WTC11 (cell line): ENCODE results near the gene SUMO1. TPM values are rescaled to one million over a fixed set of nuclear protein-coding genes. Genes with fewer than 3 reads are reported as not detected.

Experiments used
- ATAC-seq: fragments of 200-7000 bp; cut with Tn5 transposase; 2 replicates; pipeline ENCODE4 v1.10.0; 2021; ENCODE audit warnings: mild to moderate bottlenecking, moderate library complexity
- CTCF ChIA-PET: fragments of 300-600 bp; sonication (Branson Sonifier 250); formaldehyde crosslinking; loops from one replicate; lab custom pipeline; 2021; ENCODE audit warnings: antibody characterized with exemption; lab: Charles Lee
- POLR2A ChIA-PET: fragments of 350-600 bp; sonication (Branson Sonifier 250); formaldehyde crosslinking; loops from one replicate; lab custom pipeline; 2021; ENCODE audit warnings: antibody characterized with exemption; lab: Charles Lee
- DNase-seq: peaks from one replicate; pipeline ENCODE4 v3.0.0; 2021; ENCODE audit warnings: low spot score
- H3K27ac Mint-ChIP-seq: 2 replicates; pipeline ENCODE4 v1.8.0; 2021; ENCODE audit warnings: mixed read lengths
- H3K27me3 Mint-ChIP-seq: 2 replicates; pipeline ENCODE4 v1.8.0; 2021; ENCODE audit warnings: low read depth, mild to moderate bottlenecking, moderate library complexity, mixed read lengths
- H3K36me3 Mint-ChIP-seq: 2 replicates; pipeline ENCODE4 v1.8.0; 2021; ENCODE audit warnings: mixed read lengths
- H3K4me1 Mint-ChIP-seq: 2 replicates; pipeline ENCODE4 v1.8.0; 2022; ENCODE audit warnings: mixed read lengths
- H3K4me3 Mint-ChIP-seq: 2 replicates; pipeline ENCODE4 v1.8.0; 2021; ENCODE audit warnings: mild to moderate bottlenecking, moderate library complexity, mixed read lengths
- H3K9me3 Mint-ChIP-seq: 2 replicates; pipeline ENCODE4 v1.8.0; 2021; ENCODE audit warnings: mixed read lengths
- ATF1 ChIP-seq: sonication (generic); formaldehyde crosslinking; IDR thresholded peaks from 2 replicates; pipeline ENCODE4 v1.8.1; 2023; ENCODE audit warnings: mild to moderate bottlenecking, moderate library complexity, missing genetic modification reagents
- ATF6 ChIP-seq: sonication (generic); formaldehyde crosslinking; IDR thresholded peaks from 2 replicates; pipeline ENCODE4 v1.8.1; 2023; ENCODE audit warnings: mild to moderate bottlenecking, missing genetic modification reagents
- EMX1 ChIP-seq: fragments of 250-450 bp; sonication (Bioruptor Pico); IDR thresholded peaks from 2 replicates; pipeline ENCODE4 v1.8.0; 2021; ENCODE audit warnings: mild to moderate bottlenecking
- ETV6 ChIP-seq: sonication (generic); formaldehyde crosslinking; IDR thresholded peaks from 2 replicates; pipeline ENCODE4 v1.8.1; 2022; ENCODE audit warnings: mild to moderate bottlenecking, missing genetic modification reagents
- FOXK1 ChIP-seq: sonication (generic); formaldehyde crosslinking; IDR thresholded peaks from 2 replicates; pipeline ENCODE4 v1.8.0; 2022; ENCODE audit warnings: mild to moderate bottlenecking, moderate library complexity, missing genetic modification reagents
- FOXP4 ChIP-seq: sonication (generic); formaldehyde crosslinking; IDR thresholded peaks from 2 replicates; pipeline ENCODE4 v1.8.0; 2022; ENCODE audit warnings: mild to moderate bottlenecking, missing genetic modification reagents
- JAZF1 ChIP-seq: fragments of 250-450 bp; sonication (Bioruptor Pico); IDR thresholded peaks from 2 replicates; pipeline ENCODE4 v1.9.0; 2021; ENCODE audit warnings: moderate library complexity, mild to moderate bottlenecking, inconsistent platforms
- MAX ChIP-seq: sonication (generic); formaldehyde crosslinking; IDR thresholded peaks from 2 replicates; pipeline ENCODE4 v1.8.0; 2022; ENCODE audit warnings: mild to moderate bottlenecking, missing genetic modification reagents
- MYBL2 ChIP-seq: sonication (generic); formaldehyde crosslinking; IDR thresholded peaks from 2 replicates; pipeline ENCODE4 v1.8.1; 2023; ENCODE audit warnings: mild to moderate bottlenecking, moderate library complexity, missing genetic modification reagents
- PRDM15 ChIP-seq: sonication (generic); formaldehyde crosslinking; IDR thresholded peaks from 2 replicates; pipeline ENCODE4 v1.8.0; 2022; ENCODE audit warnings: missing genetic modification reagents
- RELA ChIP-seq: sonication (generic); formaldehyde crosslinking; IDR thresholded peaks from 2 replicates; pipeline ENCODE4 v1.8.1; 2022; ENCODE audit warnings: missing genetic modification reagents, mild to moderate bottlenecking, borderline replicate concordance
- SP1 ChIP-seq: sonication (generic); formaldehyde crosslinking; conservative IDR thresholded peaks from 2 replicates; pipeline ENCODE4 v1.8.1; 2022; ENCODE audit warnings: missing genetic modification reagents
- ZBTB43 ChIP-seq: sonication (generic); formaldehyde crosslinking; IDR thresholded peaks from 2 replicates; pipeline ENCODE4 v1.8.1; 2023; ENCODE audit warnings: mild to moderate bottlenecking, missing genetic modification reagents
- ZNF138 ChIP-seq: sonication (generic); formaldehyde crosslinking; conservative IDR thresholded peaks from 2 replicates; pipeline ENCODE4 v1.8.1; 2022; ENCODE audit warnings: mild to moderate bottlenecking, moderate library complexity, missing genetic modification reagents
- ZNF219 ChIP-seq: sonication (generic); formaldehyde crosslinking; IDR thresholded peaks from 2 replicates; pipeline ENCODE4 v1.8.0; 2023; ENCODE audit warnings: missing genetic modification reagents, mild to moderate bottlenecking, borderline replicate concordance
- ZNF232 ChIP-seq: sonication (generic); formaldehyde crosslinking; IDR thresholded peaks from 2 replicates; pipeline ENCODE4 v1.8.0; 2022; ENCODE audit warnings: mild to moderate bottlenecking, missing genetic modification reagents
- total RNA-seq: library from RNA; stranded (reverse); gene quantifications from 3 replicates; pipeline ENCODE4 v1.2.3, GENCODE V29; 2021
- TF ChIP-seq, protein P1 (sequence below): sonication (generic); formaldehyde crosslinking; IDR thresholded peaks from 2 replicates; pipeline ENCODE4 v1.8.1; 2022; ENCODE audit warnings: missing genetic modification reagents, borderline replicate concordance
- TF ChIP-seq, protein P2 (sequence below): sonication (generic); formaldehyde crosslinking; IDR thresholded peaks from 2 replicates; pipeline ENCODE4 v1.8.1; 2023; ENCODE audit warnings: mild to moderate bottlenecking, missing genetic modification reagents, moderate library complexity
- TF ChIP-seq, protein P3 (sequence below): sonication (generic); formaldehyde crosslinking; IDR thresholded peaks from 2 replicates; pipeline ENCODE4 v1.8.1; 2023; ENCODE audit warnings: mild to moderate bottlenecking, missing genetic modification reagents, moderate library complexity

The SUMO1 gene
- total RNA-seq, 1 experiment from 2014 or later = 172 TPM

GRCh38 chr2:202251494-202251893, 13.1 kb upstream of the SUMO1 start (continued):
- TF ChIP-seq RELA (CRISPR knock-in tag) = no peak
- TF ChIP-seq JAZF1 = no peak
- TF ChIP-seq ZNF232 (CRISPR knock-in tag) = no peak
- TF ChIP-seq MYBL2 = no peak
- no peak for TF ChIP-seq ATF6 (CRISPR knock-in tag)
- TF ChIP-seq EMX1 (CRISPR knock-in tag) = no peak
- TF ChIP-seq, protein P1, sequence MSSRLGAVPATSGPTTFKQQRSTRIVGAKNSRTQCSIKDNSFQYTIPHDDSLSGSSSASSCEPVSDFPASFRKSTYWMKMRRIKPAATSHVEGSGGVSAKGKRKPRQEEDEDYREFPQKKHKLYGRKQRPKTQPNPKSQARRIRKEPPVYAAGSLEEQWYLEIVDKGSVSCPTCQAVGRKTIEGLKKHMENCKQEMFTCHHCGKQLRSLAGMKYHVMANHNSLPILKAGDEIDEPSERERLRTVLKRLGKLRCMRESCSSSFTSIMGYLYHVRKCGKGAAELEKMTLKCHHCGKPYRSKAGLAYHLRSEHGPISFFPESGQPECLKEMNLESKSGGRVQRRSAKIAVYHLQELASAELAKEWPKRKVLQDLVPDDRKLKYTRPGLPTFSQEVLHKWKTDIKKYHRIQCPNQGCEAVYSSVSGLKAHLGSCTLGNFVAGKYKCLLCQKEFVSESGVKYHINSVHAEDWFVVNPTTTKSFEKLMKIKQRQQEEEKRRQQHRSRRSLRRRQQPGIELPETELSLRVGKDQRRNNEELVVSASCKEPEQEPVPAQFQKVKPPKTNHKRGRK (CRISPR knock-in tag) = no peak

DNA sequence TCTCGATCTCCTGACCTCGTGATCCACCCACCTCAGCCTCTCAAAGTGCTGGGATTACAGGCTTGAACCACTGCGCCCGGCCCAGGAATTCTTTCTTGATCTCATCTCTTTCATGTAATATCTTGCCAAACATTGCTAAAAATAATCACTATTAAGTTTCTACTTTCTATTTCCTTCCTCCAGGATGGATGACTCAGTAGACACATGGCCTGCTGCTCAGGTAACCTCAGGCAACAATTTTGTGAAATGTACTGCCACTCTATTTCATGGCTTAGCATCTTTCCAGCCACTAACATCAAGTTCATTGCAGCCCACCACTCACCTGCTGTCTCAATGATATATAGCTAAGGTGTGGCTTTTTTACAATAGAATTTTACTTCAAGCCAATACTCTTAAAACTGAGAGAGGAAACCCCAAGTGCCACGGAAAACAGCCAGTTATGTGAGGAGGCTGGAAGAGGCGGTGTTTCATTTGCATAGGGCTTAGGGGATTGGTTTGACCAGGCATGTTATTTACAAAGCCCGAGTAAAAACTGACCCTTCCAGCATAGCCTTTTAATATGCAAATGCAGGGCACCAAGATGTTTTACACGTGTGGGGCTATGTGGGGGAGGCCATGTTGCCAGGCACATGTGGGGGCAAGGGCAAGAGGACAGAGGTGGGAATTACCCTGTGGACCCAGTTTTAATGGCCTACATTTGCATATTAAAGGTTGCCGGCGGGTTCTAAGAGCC, 11.3 kb upstream of the SUMO1 start:
- Mint-ChIP-seq H3K27ac (peak overlapping the region; percentile 99), H3K27me3 (peaks cover 2% of the 10 kb centered on the region; the same call in 1 of the 2 replicates), H3K4me3 (peak overlapping the region; percentile 57), H3K36me3 (peaks cover 4% of the 10 kb centered on the region), H3K4me1 (peaks cover 17% of the 10 kb centered on the region), H3K9me3 (peaks cover 6% of the 10 kb centered on the region)
- POLR2A ChIA-PET = interaction anchor here (0.7 to 0.9 kb wide), 5 partner anchors 115 to 1035 kb away, joined by 3 to 5 read pairs (median 4); partner anchors contain the start of gene BMPR2
- DNase-seq (peak; percentile 70), ATAC-seq (peak; percentile 95)
- CTCF ChIA-PET = interaction anchor here (0.7 kb wide), 1 partner anchor 53 kb away, joined by 3 read pairs; no protein-coding TSS in a partner anchor
- TF ChIP-seq ZNF219 (CRISPR knock-in tag) = no peak
- TF ChIP-seq FOXK1 (CRISPR knock-in tag) = peak; percentile 86
- no peak for TF ChIP-seq ZNF138 (CRISPR knock-in tag)
- TF ChIP-seq, protein P2, sequence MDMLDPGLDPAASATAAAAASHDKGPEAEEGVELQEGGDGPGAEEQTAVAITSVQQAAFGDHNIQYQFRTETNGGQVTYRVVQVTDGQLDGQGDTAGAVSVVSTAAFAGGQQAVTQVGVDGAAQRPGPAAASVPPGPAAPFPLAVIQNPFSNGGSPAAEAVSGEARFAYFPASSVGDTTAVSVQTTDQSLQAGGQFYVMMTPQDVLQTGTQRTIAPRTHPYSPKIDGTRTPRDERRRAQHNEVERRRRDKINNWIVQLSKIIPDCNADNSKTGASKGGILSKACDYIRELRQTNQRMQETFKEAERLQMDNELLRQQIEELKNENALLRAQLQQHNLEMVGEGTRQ (CRISPR knock-in tag) = peak; percentile 51
- no peak for TF ChIP-seq PRDM15 (CRISPR knock-in tag)
- TF ChIP-seq ZBTB43 (CRISPR knock-in tag) = no peak
- peak; percentile 38; the same call in 1 of the 2 replicates for TF ChIP-seq FOXP4 (CRISPR knock-in tag)
- TF ChIP-seq ATF1 = no peak
- 0 out of 2 replicates have a peak, but pooled peaks have one; percentile 28 for TF ChIP-seq ETV6 (CRISPR knock-in tag)
- TF ChIP-seq, protein P3, sequence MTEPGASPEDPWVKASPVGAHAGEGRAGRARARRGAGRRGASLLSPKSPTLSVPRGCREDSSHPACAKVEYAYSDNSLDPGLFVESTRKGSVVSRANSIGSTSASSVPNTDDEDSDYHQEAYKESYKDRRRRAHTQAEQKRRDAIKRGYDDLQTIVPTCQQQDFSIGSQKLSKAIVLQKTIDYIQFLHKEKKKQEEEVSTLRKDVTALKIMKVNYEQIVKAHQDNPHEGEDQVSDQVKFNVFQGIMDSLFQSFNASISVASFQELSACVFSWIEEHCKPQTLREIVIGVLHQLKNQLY (CRISPR knock-in tag) = no peak
- 0 out of 2 replicates have a peak, but pooled peaks have one; percentile 28 for TF ChIP-seq SP1 (CRISPR knock-in tag)
- peak; percentile 60; the same call in 1 of the 2 replicates for TF ChIP-seq MAX (CRISPR knock-in tag)
